ENCODE measurements around the gene TAT. TPM values are rescaled to one million over a fixed set of nuclear protein-coding genes. Genes with fewer than 3 reads are reported as not detected.

The TAT gene
- total RNA-seq, 4 donors from 2014 or later = not detected

DNA sequence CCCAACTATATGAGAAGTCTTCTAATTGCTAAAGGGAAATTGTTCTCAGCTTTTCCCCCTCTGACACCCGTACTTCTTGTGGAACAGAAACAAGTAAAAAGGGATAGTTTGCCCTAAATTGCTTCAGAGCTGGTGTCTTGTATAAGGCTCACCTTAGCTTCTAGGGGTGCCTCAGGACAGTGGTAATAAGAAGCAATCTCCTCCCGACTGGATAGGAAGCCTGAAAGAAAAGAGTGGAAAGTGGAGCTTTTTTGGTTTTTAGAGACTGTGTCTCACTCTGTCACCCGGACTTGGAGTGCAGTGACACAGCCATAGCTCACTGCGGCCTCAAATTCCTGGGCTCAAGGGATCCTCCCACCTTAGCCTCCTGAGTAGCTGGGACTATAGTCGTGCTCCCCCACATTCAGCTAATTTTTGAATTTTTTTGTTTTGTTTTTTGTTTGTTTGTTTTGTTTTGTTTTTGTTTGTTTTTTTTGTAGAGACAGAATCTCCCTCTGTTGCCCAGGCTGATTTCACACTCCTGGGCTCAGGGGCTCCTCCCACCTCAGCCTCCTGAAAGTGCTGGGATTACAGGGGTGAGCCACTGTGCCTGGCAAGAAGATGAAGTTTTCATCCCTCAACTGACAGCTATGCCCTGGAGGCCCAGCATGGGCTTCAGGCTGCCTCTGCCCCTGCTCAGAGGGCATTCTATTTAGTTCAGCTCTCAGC is 3.4 kb downstream of the TAT start:
- H3K27me3 ChIP-seq = peaks cover 0 to 15% (median 0%) of the 10 kb centered on the region in 4 donors

DNA sequence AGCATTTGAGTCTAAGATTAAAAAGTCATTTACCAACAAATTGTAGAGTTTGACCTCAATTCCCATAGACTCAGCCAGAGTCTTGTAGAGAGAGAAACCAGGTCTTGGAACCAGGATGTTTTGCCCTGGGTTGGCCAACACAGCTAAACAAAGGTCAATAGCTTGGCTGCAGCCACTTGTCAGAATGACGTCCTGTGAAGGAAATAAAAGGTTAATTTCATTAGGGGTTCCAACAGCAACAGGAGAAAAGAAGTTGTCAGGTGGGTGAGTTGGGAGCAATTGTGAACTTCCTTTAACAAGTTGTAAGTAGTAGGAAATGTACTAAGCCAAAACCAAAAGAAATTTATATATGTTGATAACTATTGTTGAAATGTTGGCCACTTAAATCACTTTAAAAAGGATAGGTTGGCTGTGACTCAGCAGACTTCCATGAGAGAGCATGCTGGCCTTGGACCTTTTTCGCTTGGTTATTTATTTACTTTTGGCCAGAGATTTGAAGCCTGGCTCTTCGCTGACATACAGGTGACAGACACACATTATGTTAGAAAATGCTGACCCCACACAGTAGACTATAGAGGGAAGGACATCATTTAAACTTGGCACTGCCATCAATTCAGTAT is 4.3 kb downstream of the TAT start:
- H3K9me3 ChIP-seq = no peaks in the 10 kb centered on the region
- H3K36me3 ChIP-seq = no peaks in the 10 kb centered on the region
- 47 to 63% methylated on average over 3 of the region's 3 CpGs for WGBS, 2 donors
- no peak for DNase-seq
- peaks cover 0 to 15% (median 0%) of the 10 kb centered on the region in 4 donors for H3K27me3 ChIP-seq
- intact Hi-C loops (cut with DNase I) = no loop called here
- no peak overlapping the region for H3K4me3 ChIP-seq
- H3K27ac ChIP-seq = no peak overlapping the region
- no peaks in the 10 kb centered on the region for H3K4me1 ChIP-seq
- TF ChIP-seq POLR2A (IDR thresholded peaks at IDR 0.05) = no peak
- TF ChIP-seq, protein P1, sequence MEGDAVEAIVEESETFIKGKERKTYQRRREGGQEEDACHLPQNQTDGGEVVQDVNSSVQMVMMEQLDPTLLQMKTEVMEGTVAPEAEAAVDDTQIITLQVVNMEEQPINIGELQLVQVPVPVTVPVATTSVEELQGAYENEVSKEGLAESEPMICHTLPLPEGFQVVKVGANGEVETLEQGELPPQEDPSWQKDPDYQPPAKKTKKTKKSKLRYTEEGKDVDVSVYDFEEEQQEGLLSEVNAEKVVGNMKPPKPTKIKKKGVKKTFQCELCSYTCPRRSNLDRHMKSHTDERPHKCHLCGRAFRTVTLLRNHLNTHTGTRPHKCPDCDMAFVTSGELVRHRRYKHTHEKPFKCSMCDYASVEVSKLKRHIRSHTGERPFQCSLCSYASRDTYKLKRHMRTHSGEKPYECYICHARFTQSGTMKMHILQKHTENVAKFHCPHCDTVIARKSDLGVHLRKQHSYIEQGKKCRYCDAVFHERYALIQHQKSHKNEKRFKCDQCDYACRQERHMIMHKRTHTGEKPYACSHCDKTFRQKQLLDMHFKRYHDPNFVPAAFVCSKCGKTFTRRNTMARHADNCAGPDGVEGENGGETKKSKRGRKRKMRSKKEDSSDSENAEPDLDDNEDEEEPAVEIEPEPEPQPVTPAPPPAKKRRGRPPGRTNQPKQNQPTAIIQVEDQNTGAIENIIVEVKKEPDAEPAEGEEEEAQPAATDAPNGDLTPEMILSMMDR (IDR thresholded peaks at IDR 0.05) = no peak

More for the DNA sequence above, 3.4 kb downstream of the TAT start:
- no peak overlapping the region for H3K27ac ChIP-seq
- H3K36me3 ChIP-seq = no peaks in the 10 kb centered on the region
- 76 to 82% methylated on average over 5 of the region's 5 CpGs for WGBS, 2 donors
- no peak for DNase-seq
- intact Hi-C loops (cut with DNase I) = no loop called here
- no peaks in the 10 kb centered on the region for H3K9me3 ChIP-seq
- H3K4me3 ChIP-seq = no peak overlapping the region
- no peaks in the 10 kb centered on the region for H3K4me1 ChIP-seq
- TF ChIP-seq, protein P1 (IDR thresholded peaks at IDR 0.05) = no peak
- no peak for TF ChIP-seq POLR2A (IDR thresholded peaks at IDR 0.05)

DNA sequence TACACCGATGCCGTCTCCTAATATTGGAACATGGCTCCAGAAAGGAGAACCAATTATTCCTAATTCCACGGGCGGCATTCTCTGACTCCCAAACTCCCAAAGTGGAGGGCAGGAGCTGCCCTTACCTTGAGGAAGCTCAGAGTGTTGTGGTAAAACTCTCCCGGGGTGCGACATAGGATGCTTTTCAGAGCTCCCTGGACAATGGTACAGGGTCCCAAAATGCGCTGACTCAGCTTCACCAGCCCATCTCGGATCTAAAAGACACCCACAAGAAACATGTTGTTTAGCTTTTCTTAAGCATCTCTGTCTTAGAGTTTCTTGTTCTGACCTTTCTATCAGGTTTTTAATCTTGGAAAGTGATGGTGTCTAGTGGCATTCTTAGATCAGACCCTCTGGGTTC is 6.7 kb downstream of the TAT start:
- H3K36me3 ChIP-seq = no peaks in the 10 kb centered on the region
- no peak overlapping the region for H3K27ac ChIP-seq
- DNase-seq = no peak
- TF ChIP-seq POLR2A (IDR thresholded peaks at IDR 0.05) = no peak
- TF ChIP-seq, protein P1 (IDR thresholded peaks at IDR 0.05) = no peak
- peaks cover 0 to 6% (median 0%) of the 10 kb centered on the region in 4 donors for H3K27me3 ChIP-seq
- H3K4me1 ChIP-seq = peaks cover 0 to 7% (median 0%) of the 10 kb centered on the region in 3 donors
- intact Hi-C loops (cut with DNase I) = no loop called here
- no peak overlapping the region for H3K4me3 ChIP-seq
- H3K9me3 ChIP-seq = no peaks in the 10 kb centered on the region
- 90 to 94% methylated on average over 8 of the region's 8 CpGs for WGBS, 2 donors

DNA sequence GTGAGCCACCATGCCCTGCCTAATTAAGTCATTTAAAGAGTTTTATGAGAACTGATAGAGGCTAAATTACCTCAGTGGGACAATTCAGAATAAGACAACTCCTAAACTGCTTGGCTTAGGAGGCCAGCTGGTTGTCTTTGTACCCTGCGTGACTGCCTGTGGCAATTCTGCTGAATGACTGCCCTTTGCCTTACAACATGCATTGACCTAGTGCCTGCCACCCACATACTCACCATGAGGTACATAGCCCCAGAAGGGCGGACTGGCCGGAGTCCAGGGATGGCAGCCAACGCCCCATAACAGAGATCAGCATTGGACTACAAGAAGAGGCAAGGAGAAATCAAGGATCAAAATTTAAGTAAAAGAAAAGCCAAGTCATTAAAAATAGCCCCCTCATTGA is 7.3 kb downstream of the TAT start:
- Histone ChIP-seq H3K9me3 (no peaks in the 10 kb centered on the region), H3K27ac (no peak overlapping the region), H3K27me3 (peaks cover 0 to 6% (median 0%) of the 10 kb centered on the region in 4 donors), H3K4me1 (peaks cover 0 to 12% (median 0%) of the 10 kb centered on the region in 3 donors), H3K4me3 (no peak overlapping the region), H3K36me3 (no peaks in the 10 kb centered on the region)
- WGBS, 2 donors = 85 to 88% methylated on average over 3 to 4 of the region's 4 CpGs
- intact Hi-C loops (cut with DNase I) = no loop called here
- no peak for TF ChIP-seq POLR2A (IDR thresholded peaks at IDR 0.05)
- TF ChIP-seq, protein P1 (IDR thresholded peaks at IDR 0.05) = no peak
- no peak for DNase-seq

DNA sequence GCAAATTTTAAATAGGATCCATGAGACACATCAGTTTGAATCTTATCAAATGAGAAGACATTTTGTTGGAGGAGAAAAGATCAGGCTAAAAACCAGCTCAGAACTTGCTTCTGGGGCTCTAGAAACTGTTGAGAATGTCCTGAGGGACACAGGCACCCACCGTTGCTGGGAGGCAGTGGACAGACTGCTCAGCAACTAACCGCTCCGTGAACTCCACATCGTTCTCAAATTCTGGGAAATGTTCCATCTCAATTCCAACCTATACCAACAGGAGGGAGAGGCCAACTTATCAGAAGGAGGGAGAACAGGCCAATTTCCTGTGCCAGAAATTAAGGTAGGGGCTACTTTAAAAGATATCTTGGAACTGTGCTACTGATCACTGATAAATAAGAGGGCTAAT is 8.3 kb downstream of the TAT start:
- no peaks in the 10 kb centered on the region for H3K9me3 ChIP-seq
- no peak overlapping the region for H3K4me3 ChIP-seq
- H3K27ac ChIP-seq = no peak overlapping the region
- 63 to 67% methylated on average over 4 of the region's 4 CpGs for WGBS, 2 donors
- intact Hi-C loops (cut with DNase I) = no loop called here
- no peaks in the 10 kb centered on the region for H3K36me3 ChIP-seq
- no peak for TF ChIP-seq POLR2A (IDR thresholded peaks at IDR 0.05)
- TF ChIP-seq, protein P1 (IDR thresholded peaks at IDR 0.05) = no peak
- no peak for DNase-seq
- H3K4me1 ChIP-seq = peaks cover 0 to 21% (median 3%) of the 10 kb centered on the region in 3 donors
- H3K27me3 ChIP-seq = peaks cover 0 to 6% (median 0%) of the 10 kb centered on the region in 4 donors
